NCI-H1930 (cell line): ENCODE results near the gene ADAM23.

Experiments used
- DNase-seq, 2 experiments: peaks; one replicate each; lab custom pipeline; 2025; lab: John Stamatoyannopoulos, UW

ADAM23 gene

DNA sequence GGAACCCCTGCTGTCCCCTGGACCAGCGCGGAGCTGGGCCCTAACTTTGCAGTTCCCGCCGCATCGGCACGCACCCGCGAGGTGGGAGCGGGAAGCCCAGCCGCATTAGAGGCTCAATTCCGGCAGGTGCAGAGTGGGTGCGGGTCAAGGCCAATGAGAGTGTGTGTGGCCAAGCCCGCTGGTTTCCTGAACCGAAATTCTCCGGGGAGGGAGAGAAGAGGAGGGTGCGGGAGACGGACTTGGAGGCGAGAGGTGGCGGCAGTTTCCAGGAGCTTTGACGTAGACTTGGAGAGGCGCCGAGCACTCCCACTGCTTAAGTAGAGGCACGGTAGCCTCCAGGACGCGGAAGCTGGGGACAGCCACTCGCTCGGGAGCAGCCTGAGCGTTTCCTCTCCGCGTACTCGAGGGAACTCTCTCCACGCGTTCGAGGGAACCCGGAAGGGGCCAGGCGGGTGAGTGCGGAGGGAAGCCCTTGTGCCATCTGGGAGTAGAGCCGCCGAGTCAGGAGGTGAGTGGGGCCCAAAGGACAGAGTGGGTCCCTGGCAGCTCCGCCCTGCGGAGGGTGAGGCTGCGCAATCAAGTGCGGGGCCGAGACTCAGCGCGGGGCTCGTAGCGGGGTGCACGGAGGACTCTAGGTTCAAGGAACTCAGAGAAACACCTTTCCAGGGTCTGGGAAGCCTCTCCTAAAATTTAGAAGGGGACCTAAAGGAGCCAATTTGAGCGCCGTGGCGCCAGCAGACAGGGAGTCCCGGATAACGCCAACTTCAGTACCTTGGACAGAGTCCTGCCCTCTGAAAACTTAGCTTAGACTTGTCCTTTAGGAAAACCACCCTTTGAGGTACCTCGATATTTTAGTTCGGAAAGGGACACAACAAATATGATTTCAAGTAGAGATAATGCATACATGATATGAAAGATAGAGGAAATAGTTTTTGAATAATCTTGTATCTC lies 199.0 kb downstream of the ADAM23 start, which contains the start of gene FAM237A:
TSS of gene FAM237A (plus strand) at position 413 of the 951 bp plus-strand sequence. CDS start 1,750 bp downstream, outside the sequence.
- DNase-seq = no peak

DNA sequence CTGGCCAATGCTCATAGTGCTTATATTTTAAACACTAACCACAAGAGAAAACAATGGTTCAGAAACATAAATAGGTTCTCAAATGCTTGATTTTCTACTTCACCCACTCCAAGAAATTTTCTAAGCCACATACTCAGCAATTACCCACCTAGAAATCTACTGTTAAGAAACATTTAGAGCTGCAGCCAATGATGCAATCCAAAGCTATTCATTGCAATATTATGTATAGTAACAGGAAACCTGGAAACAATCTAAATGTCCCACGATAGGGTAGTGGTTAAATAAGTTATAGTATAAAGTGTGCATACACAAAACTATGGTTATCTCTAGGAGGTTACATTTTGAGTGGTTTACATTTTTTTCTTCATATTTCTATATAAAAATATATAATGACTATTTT lies 204.7 kb downstream of the ADAM23 start:
- peak in 1 of 2 experiments; percentile 4 for DNase-seq

DNA sequence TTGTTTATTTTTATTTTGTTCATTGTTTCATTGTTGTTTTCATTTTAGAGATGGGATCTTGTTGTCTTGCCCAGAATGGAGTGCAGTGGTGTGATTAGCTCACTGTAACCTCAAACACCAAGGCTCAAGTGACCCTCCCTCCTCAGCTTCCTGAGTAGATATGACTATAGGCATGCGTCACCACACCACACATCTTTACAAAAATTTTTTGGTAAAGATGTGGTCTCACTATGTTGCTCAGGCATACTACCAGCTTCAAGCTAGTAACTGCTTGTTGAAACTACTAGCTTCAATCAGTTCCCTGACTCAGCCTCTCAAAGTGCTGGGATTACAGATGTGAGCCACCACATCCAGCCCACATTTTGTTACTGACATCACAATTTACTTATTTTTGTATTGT lies 213.8 kb downstream of the ADAM23 start:
- no peak for DNase-seq

DNA sequence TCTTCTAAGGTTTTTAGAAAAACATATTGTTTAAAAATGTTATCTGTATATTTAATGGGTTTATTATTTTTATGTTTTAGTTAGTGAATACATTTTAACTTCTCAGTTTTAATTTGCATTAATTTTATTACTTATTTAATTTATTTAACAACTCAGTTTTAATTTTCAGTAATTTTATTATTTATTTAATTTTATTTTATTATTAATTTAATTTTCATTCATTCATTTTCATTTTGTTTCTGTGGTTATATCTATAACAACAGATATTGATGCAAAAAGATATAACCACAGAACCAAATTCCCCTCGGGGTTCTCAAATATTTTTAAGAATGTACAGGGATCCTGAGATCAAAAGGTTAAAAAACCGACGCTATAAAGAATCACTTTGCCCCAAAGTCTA lies 221.9 kb downstream of the ADAM23 start:
- DNase-seq = no peak
